H1 (cell line): ENCODE measurements around the gene SYF2. TPM values are rescaled to one million over a fixed set of nuclear protein-coding genes. Genes with fewer than 3 reads are reported as not detected.

Source experiments
- CTCF ChIA-PET: fragments of 300-600 bp; sonication (Branson Sonifier 250); formaldehyde crosslinking; loops from one replicate; lab custom pipeline; 2021; ENCODE audit not compliant: partially characterized antibody; lab: Charles Lee
- POLR2A ChIA-PET: fragments of 300-600 bp; sonication (Branson Sonifier 250); formaldehyde crosslinking; loops from one replicate; lab custom pipeline; 2021; ENCODE audit warnings: inconsistent platforms; ENCODE audit not compliant: partially characterized antibody; lab: Charles Lee
- DNase-seq, 2 experiments: peaks; one replicate each; pipeline versions ENCODE4 v3.0.0 to v3.0.0-alpha.2; 2010 to 2022; ENCODE audit warnings: low spot score in 2 of 2, low read depth in 1 of 2, mixed read lengths in 1 of 2
- FAIRE-seq: peaks from 2 replicates; lab custom pipeline; 2011; peaks lifted over from hg19 to GRCh38; lab: Jason Lieb, UNC
- H2AFZ ChIP-seq: 2 replicates; pipeline ENCODE4 v1.8.1; 2012; ENCODE audit warnings: low read length, inconsistent platforms
- H2AK5ac ChIP-seq: 2 replicates; pipeline ENCODE4 v1.6.1; 2013; ENCODE audit warnings: low read depth, low read length
- H2BK120ac ChIP-seq: replicated peaks from 2 replicates; pipeline ENCODE3; 2013; ENCODE audit warnings: low read depth, low read length, inconsistent platforms
- H2BK12ac ChIP-seq: 2 replicates; pipeline ENCODE4 v1.6.1; 2013; ENCODE audit warnings: low read depth, low read length
- H2BK15ac ChIP-seq: 2 replicates; pipeline ENCODE4 v1.6.1; 2013; ENCODE audit warnings: low read length
- H2BK20ac ChIP-seq: 2 replicates; pipeline ENCODE4 v1.6.1; 2013; ENCODE audit warnings: low read length
- H2BK5ac ChIP-seq: 2 replicates; pipeline ENCODE4 v1.6.1; 2013; ENCODE audit warnings: low read depth, low read length
- H3K14ac ChIP-seq: 2 replicates; pipeline ENCODE4 v1.6.1; 2013; ENCODE audit warnings: inconsistent platforms; ENCODE audit not compliant: insufficient read length
- H3K18ac ChIP-seq: 2 replicates; pipeline ENCODE4 v1.6.1; 2013; ENCODE audit warnings: low read length; ENCODE audit errors: extremely low read depth
- H3K23ac ChIP-seq: 2 replicates; pipeline ENCODE4 v1.6.1; 2013; ENCODE audit warnings: inconsistent platforms; ENCODE audit not compliant: insufficient read length
- H3K23me2 ChIP-seq: 2 replicates; pipeline ENCODE4 v1.6.1; 2013; ENCODE audit warnings: low read depth, low read length
- H3K27ac ChIP-seq: 2 replicates; pipeline ENCODE4 v1.6.1; 2011; ENCODE audit warnings: low read depth, low read length, inconsistent platforms
- H3K27me3 ChIP-seq, 4 experiments: replicated peaks in 1 of 4; 1 replicate in 1 of 4; 2 replicates in 3 of 4; pipeline versions ENCODE4 v1.6.1 to v1.8.1; 2011 to 2013; ENCODE audit warnings: low read length in 3 of 4, mild to moderate bottlenecking in 3 of 4, inconsistent platforms in 2 of 4, mixed read lengths in 2 of 4, moderate library complexity in 1 of 4; ENCODE audit not compliant: control insufficient read depth in 3 of 4, insufficient read depth in 3 of 4; ENCODE audit errors: extremely low read depth in 1 of 4
- H3K36me3 ChIP-seq, 4 experiments: 2 replicates each; pipeline versions ENCODE4 v1.6.1 to v1.8.1; 2011 to 2013; ENCODE audit warnings: mild to moderate bottlenecking in 4 of 4, low read length in 3 of 4, moderate library complexity in 2 of 4, control low read depth in 1 of 4, inconsistent platforms in 1 of 4; ENCODE audit not compliant: insufficient read depth in 4 of 4, control insufficient read depth in 2 of 4
- H3K4ac ChIP-seq: replicated peaks from 2 replicates; pipeline ENCODE3; 2013; ENCODE audit warnings: low read length, low read depth, mixed read lengths, inconsistent platforms; ENCODE audit not compliant: insufficient read length
- H3K4me1 ChIP-seq, 4 experiments: replicated peaks in 1 of 4; 1 replicate in 1 of 4; 2 replicates in 3 of 4; pipeline versions ENCODE4 v1.6.1 to v1.8.1; 2011 to 2013; ENCODE audit warnings: low read length in 3 of 4, inconsistent platforms in 2 of 4, mixed read lengths in 1 of 4; ENCODE audit not compliant: insufficient read depth in 4 of 4, control insufficient read depth in 3 of 4
- H3K4me2 ChIP-seq, 2 experiments: 2 replicates each; pipeline versions ENCODE4 v1.6.1 to v1.8.1; 2011 to 2013; ENCODE audit warnings: low read depth in 2 of 2, low read length in 2 of 2, control low read depth in 1 of 2, inconsistent platforms in 1 of 2, mild to moderate bottlenecking in 1 of 2; ENCODE audit not compliant: insufficient read depth in 1 of 2
- H3K4me3 ChIP-seq, 4 experiments: fragments of 200-600, 300-600 bp in 1 of 4; sonication (generic), shearing (Covaris generic), sonication (Bioruptor Twin) in 1 of 4; 2 replicates each; pipeline versions ENCODE4 v1.5.1 to v1.8.1; 2011 to 2016; ENCODE audit warnings: low read length in 4 of 4, low read depth in 3 of 4, control low read depth in 2 of 4, inconsistent platforms in 2 of 4, mild to moderate bottlenecking in 2 of 4, mixed read lengths in 1 of 4, moderate library complexity in 1 of 4; ENCODE audit not compliant: insufficient read depth in 2 of 4; ENCODE audit errors: extremely low read depth in 1 of 4
- H3K56ac ChIP-seq: replicated peaks from 2 replicates; pipeline ENCODE3; 2013; ENCODE audit warnings: low read depth, mild to moderate bottlenecking, mixed read lengths, low read length, inconsistent platforms; ENCODE audit not compliant: insufficient read length
- H3K79me1 ChIP-seq: 2 replicates; pipeline ENCODE4 v1.6.1; 2013; ENCODE audit warnings: low read depth, low read length, control low read depth
- H3K79me2 ChIP-seq, 2 experiments: 2 replicates each; pipeline versions ENCODE4 v1.6.1 to v1.8.1; 2012 to 2013; ENCODE audit warnings: low read length in 2 of 2, mild to moderate bottlenecking in 2 of 2, inconsistent platforms in 1 of 2; ENCODE audit not compliant: insufficient read depth in 2 of 2, control insufficient read depth in 1 of 2
- H3K9ac ChIP-seq, 4 experiments: replicated peaks in 1 of 4; 1 replicate in 1 of 4; 2 replicates in 3 of 4; pipeline versions ENCODE4 v1.6.1 to v1.8.1; 2011 to 2013; ENCODE audit warnings: low read depth in 3 of 4, low read length in 3 of 4, control low read depth in 2 of 4, mild to moderate bottlenecking in 2 of 4, moderate library complexity in 2 of 4, inconsistent platforms in 1 of 4; ENCODE audit errors: extremely low read depth in 1 of 4
- H3K9me3 ChIP-seq, 2 experiments: 2 replicates each; pipeline versions ENCODE4 v1.6.1 to v1.8.1; 2012 to 2013; ENCODE audit warnings: mild to moderate bottlenecking in 2 of 2, moderate library complexity in 2 of 2, control low read depth in 1 of 2, inconsistent platforms in 1 of 2, low read depth in 1 of 2, low read length in 1 of 2, mixed read lengths in 1 of 2; ENCODE audit not compliant: insufficient read depth in 2 of 2
- H4K20me1 ChIP-seq, 2 experiments: replicated peaks in 1 of 2; 2 replicates each; pipeline versions ENCODE3 to v1.8.1; 2011 to 2013; ENCODE audit warnings: inconsistent platforms in 2 of 2, low read length in 2 of 2, mild to moderate bottlenecking in 1 of 2; ENCODE audit not compliant: insufficient read depth in 2 of 2, control insufficient read depth in 1 of 2
- H4K5ac ChIP-seq: 2 replicates; pipeline ENCODE4 v1.6.1; 2013; ENCODE audit warnings: low read length, low read depth, mixed read lengths, inconsistent platforms; ENCODE audit not compliant: insufficient read length
- H4K8ac ChIP-seq: 2 replicates; pipeline ENCODE4 v1.8.0; 2013; ENCODE audit warnings: mild to moderate bottlenecking, moderate library complexity, low read length, inconsistent platforms; ENCODE audit not compliant: insufficient read depth; ENCODE audit errors: extremely low read depth
- H4K91ac ChIP-seq: replicated peaks from 2 replicates; pipeline ENCODE3; 2013; ENCODE audit warnings: low read length, mixed read lengths, inconsistent platforms; ENCODE audit not compliant: insufficient read length
- CEBPB ChIP-seq: IDR thresholded peaks from 2 replicates; pipeline ENCODE4 v1.6.1; 2012; ENCODE audit warnings: low read depth, low read length
- CHD2 ChIP-seq: IDR thresholded peaks from 2 replicates; pipeline ENCODE4 v1.6.1; 2012; ENCODE audit warnings: low read length, improper control_type of control experiment
- CTCF ChIP-seq, 3 experiments: IDR thresholded peaks; 1 replicate in 2 of 3; 2 replicates in 1 of 3; pipeline versions ENCODE4 v1.5.1 to v1.6.1; 2011; ENCODE audit warnings: low read length in 3 of 3, mild to moderate bottlenecking in 3 of 3, inconsistent platforms in 2 of 3, low read depth in 1 of 3, moderate library complexity in 1 of 3; ENCODE audit not compliant: insufficient read depth in 1 of 3; ENCODE audit errors: control extremely low read depth in 1 of 3
- RFX5 ChIP-seq: IDR thresholded peaks from 2 replicates; pipeline ENCODE4 v1.6.1; 2011; ENCODE audit warnings: low read depth, low read length, improper control_type of control experiment, borderline replicate concordance
- WGBS, 2 experiments: shearing (Covaris generic) in 1 of 2; methylation state at CpG; one replicate each; pipeline versions ENCODE4 v1.1.6 to v1.1.7; 2013 to 2015; ENCODE audit warnings: low lambda C conversion rate in 2 of 2, mixed read lengths in 2 of 2, inconsistent platforms in 1 of 2, low coverage in 1 of 2, missing lambda C conversion rate in 1 of 2; ENCODE audit not compliant: insufficient replicate concordance in 2 of 2, insufficient coverage in 1 of 2, insufficient read length in 1 of 2; ENCODE audit errors: extremely low coverage in 1 of 2, missing lambda C conversion rate in 1 of 2; 5-methylcytosine and 5-hydroxymethylcytosine counted together
- long read RNA-seq, 2 experiments: library from RNA in 1 of 2; library from capped mRNA in 1 of 2; stranded (forward); transcript quantifications; one replicate each; pipeline ENCODE4 v2.0.0, GENCODE V29; 2021; ENCODE audit warnings: inconsistent platforms in 1 of 2
- polyA minus RNA-seq, 3 experiments: library from RNA; depleted of rRNA, polyadenylated mRNA; stranded (reverse); fragments of >200 nt; gene quantifications; 1 replicate in 2 of 3; 2 replicates in 1 of 3; pipeline ENCODE4 v1.2.3, GENCODE V29; 2011
- polyA plus RNA-seq, 7 experiments: library from polyadenylated mRNA; depleted of rRNA in 3 of 7; stranded (reverse) in 5 of 7; unstranded in 2 of 7; fragments of >200 nt in 5 of 7; fragments of 200-250 nt in 2 of 7; gene quantifications; 1 replicate in 5 of 7; 2 replicates in 1 of 7; 4 replicates in 1 of 7; pipeline versions ENCODE4 v1.2.1 to v1.2.3, GENCODE V29; 2011 to 2013; ENCODE audit warnings: missing spikeins in 2 of 7, mixed read lengths in 2 of 7
- total RNA-seq: library from RNA; stranded (reverse); fragmentation: NEBNext Ultra II Directional; extraction: Animal tissue kit (Norgen Biotek cat#: 25700); gene quantifications from 2 replicates; pipeline ENCODE4 v1.2.1, GENCODE V29; 2021

SYF2 gene
- total RNA-seq, result 27.0 and 33.0 TPM in 2 replicates
- 5.6 and 7.5 TPM in 2 replicates for polyA plus RNA-seq (2011; rRNA removed)
- 18.7 TPM for polyA plus RNA-seq (2011; cell fraction: cytosol; rRNA removed)
- polyA plus RNA-seq (2011; cell fraction: nucleus; rRNA removed), result 3.3 TPM
- polyA plus RNA-seq (2012, experiment 1 of 2), result 25.4 to 44.2 TPM (median 29.6 TPM) in 4 replicates
- 8.1 TPM for polyA plus RNA-seq (2012, experiment 2 of 2)
- 49.2 TPM for polyA plus RNA-seq (2013, experiment 1 of 2)
- 48.2 TPM for polyA plus RNA-seq (2013, experiment 2 of 2)
- polyA minus RNA-seq (2011; rRNA and poly(A)+ RNA removed), result 3.8 and 4.2 TPM in 2 replicates
- polyA minus RNA-seq (2011; cell fraction: cytosol; rRNA and poly(A)+ RNA removed), result 6.1 TPM
- polyA minus RNA-seq (2011; cell fraction: nucleus; rRNA and poly(A)+ RNA removed), result 6.8 TPM
- long read RNA-seq, experiment 1, transcript SYF2-201 (7 exons, 1,345 nt), result major isoform, 17 of 48 reads
- long read RNA-seq, experiment 1, partial matches to known transcripts, result 31 of 48 reads
- long read RNA-seq, experiment 1, other reads (novel, unspliced or antisense), result 0 of 48 reads
- long read RNA-seq, experiment 2, transcript SYF2-201 (7 exons, 1,345 nt), result major isoform, 185 of 203 reads
- long read RNA-seq, experiment 2, partial matches to known transcripts, result 12 of 203 reads
- long read RNA-seq, experiment 2, other reads (novel, unspliced or antisense), result 3 of 203 reads

GRCh38 chr1:25232027-25232865 is at the start of gene SYF2:
Gene SYF2 (minus strand): TSS chr1:25232502. CDS start chr1:25232467, 35 bp downstream.
- Histone ChIP-seq H2BK12ac (no peak within 1 kb of the TSS; the same call in 1 of the 2 replicates), H3K27me3 (no peaks in the 10 kb centered on the region), H2BK15ac (peak within 1 kb of the TSS; percentile 72; the same call in 1 of the 2 replicates), H3K23me2 (peaks cover 4% of the 10 kb centered on the region), H3K4ac (no peak within 1 kb of the TSS), H3K4me3 (peak within 1 kb of the TSS; percentile 61 to 100 (median 90)), H3K4me2 (peak within 1 kb of the TSS; percentile 65 to 96), H2BK20ac (no peak within 1 kb of the TSS), H2BK120ac (no peak within 1 kb of the TSS), H3K4me1 (peaks cover 0 to 5% (median 3%) of the 10 kb centered on the region in 4 experiments; a peak in 5 of 7 replicates), H3K9me3 (no peaks in the 10 kb centered on the region), H3K79me1 (peaks cover 3% of the 10 kb centered on the region), H3K18ac (peak within 1 kb of the TSS; percentile 72), H3K14ac (no peak within 1 kb of the TSS), H4K5ac (peak within 1 kb of the TSS; percentile 65), H4K91ac (peak within 1 kb of the TSS; percentile 39), H2BK5ac (peak within 1 kb of the TSS; percentile 75), H4K8ac (peak within 1 kb of the TSS; percentile 94), H2AFZ (no peak within 1 kb of the TSS), H3K79me2 (peaks cover 0 to 26% of the 10 kb centered on the region in 2 experiments; a peak in 2 of 4 replicates), H4K20me1 (peaks cover 2% of the 10 kb centered on the region in 2 experiments), H3K23ac (no peak within 1 kb of the TSS), H3K9ac (peak within 1 kb of the TSS; percentile 71 to 92 (median 88)), H3K27ac (peak within 1 kb of the TSS; percentile 94), H3K56ac (no peak within 1 kb of the TSS), H2AK5ac (no peak within 1 kb of the TSS), H3K36me3 (peaks cover 7 to 25% (median 15%) of the 10 kb centered on the region in 4 experiments)
- DNase-seq (peak; percentile 78 to 93), FAIRE-seq (peak; percentile 70)
- ChIA-PET POLR2A (interaction anchor here (0.6 to 2.9 kb wide), 25 partner anchors 8 to 690 kb away, joined by 3 to 66 read pairs (median 4); partner anchors contain the start of genes MACO1 and RSRP1), CTCF (interaction anchor here (0.7 to 1.8 kb wide), 6 partner anchors 8 to 285 kb away, joined by 3 to 4 read pairs (median 3); no protein-coding TSS in a partner anchor)
- 2% methylated on average over 54 of the region's 54 CpGs; no CpG with 5 or more reads in 1 of the 2 experiments for WGBS, 2 experiments
- TF ChIP-seq CEBPB (0 out of 2 replicates have a peak, but pooled peaks have one; percentile 33), RFX5 (no peak), CHD2 (no peak), CTCF (IDR thresholded peaks at IDR 0.05; ENCODE audit: control extremely low read depth in 1 of 3, insufficient read depth in 1 of 3, low read depth in 1 of 3, low read length in 3 of 3) (no peak; a peak in 1 of 4 replicates)
